Vagina (tissue), 2 donors: ENCODE measurements around the gene ADAMTS4.

ENCODE experiments used
- CTCF ChIP-seq, 3 experiments: fragments of 450-650 bp in 2 of 3; fragments of 200-600 bp in 1 of 3; sonication (generic) in 1 of 3; IDR thresholded peaks; one replicate each; pipeline ENCODE4 v1.5.1; 2017 to 2019; ENCODE audit warnings: antibody characterized with exemption in 3 of 3, mild to moderate bottlenecking in 2 of 3, moderate library complexity in 2 of 3
- POLR2A ChIP-seq, 2 donors: fragments of 450-650 bp; IDR thresholded peaks; one replicate each; pipeline ENCODE4 v1.6.1; 2017; ENCODE audit warnings: antibody characterized with exemption in 2 of 2, mild to moderate bottlenecking in 2 of 2, moderate library complexity in 2 of 2
- POLR2AphosphoS5 ChIP-seq, 2 donors: sonication (generic); formaldehyde crosslinking; IDR thresholded peaks; one replicate each; pipeline ENCODE4 v1.9.0; 2017; ENCODE audit warnings: antibody characterized with exemption in 2 of 2, mild to moderate bottlenecking in 2 of 2, low read depth in 1 of 2; ENCODE audit not compliant: insufficient read depth in 1 of 2

GRCh38 chr1:161164901-161165610 is 33.8 kb downstream of the ADAMTS4 start:
- TF ChIP-seq CTCF (IDR thresholded peaks at IDR 0.05) = no peak
- TF ChIP-seq POLR2AphosphoS5 (IDR thresholded peaks at IDR 0.05; ENCODE audit: insufficient read depth in 1 of 2, low read depth in 1 of 2) = no peak
- TF ChIP-seq POLR2A (IDR thresholded peaks at IDR 0.05) = no peak
